Activated T-helper 2 cell treated with anti-CD3 and anti-CD28 coated beads, Interferon-gamma antibody, Interleukin-2, Interleukin-4, amounts not matched to agents 10 μg/mL and 5 μg/mL and 100 μg/mL, durations not matched to agents 14 hours and 24 hours and 36 hours (primary cell): ENCODE results near the gene METTL2B. TPM values are rescaled to one million over a fixed set of nuclear protein-coding genes. Genes with fewer than 3 reads are reported as not detected.
A peak's percentile ranks its signal among the peaks of the same experiment; 100 is the strongest.
"Not testable (repeated sequence)": the region's sequence is repeated elsewhere in the genome, so short reads cannot be mapped to it uniquely, and the experiment has no call there.

Source experiments
- DNase-seq: peaks from one replicate; pipeline ENCODE4 v3.0.0; 2021; ENCODE audit warnings: low spot score
- H3K27ac Mint-ChIP-seq: one replicate; pipeline ENCODE4 v1.8.0; 2021; ENCODE audit warnings: mixed read lengths
- H3K27me3 Mint-ChIP-seq: one replicate; pipeline ENCODE4 v1.8.0; 2021; ENCODE audit warnings: low read depth, mixed read lengths
- H3K36me3 Mint-ChIP-seq: one replicate; pipeline ENCODE4 v1.8.0; 2021; ENCODE audit warnings: low read depth, mixed read lengths
- H3K4me1 Mint-ChIP-seq: one replicate; pipeline ENCODE4 v1.8.0; 2021; ENCODE audit warnings: low read depth, mixed read lengths
- H3K4me3 Mint-ChIP-seq: one replicate; pipeline ENCODE4 v1.8.0; 2021; ENCODE audit warnings: low read depth, mild to moderate bottlenecking, moderate library complexity, mixed read lengths
- H3K9me3 Mint-ChIP-seq: one replicate; pipeline ENCODE4 v1.8.0; 2021; ENCODE audit warnings: mixed read lengths
- intact Hi-C: fragments of 100-400 bp; cut with micrococcal nuclease; formaldehyde crosslinking; loops from one replicate; pipeline ENCODE4 v1.15.1; 2023
- total RNA-seq: library from RNA; stranded (reverse); gene quantifications from 2 replicates; pipeline ENCODE4 v1.2.3, GENCODE V29; 2022

The METTL2B gene
- total RNA-seq, 1 donor from 2014 or later = 46.9 TPM

DNA sequence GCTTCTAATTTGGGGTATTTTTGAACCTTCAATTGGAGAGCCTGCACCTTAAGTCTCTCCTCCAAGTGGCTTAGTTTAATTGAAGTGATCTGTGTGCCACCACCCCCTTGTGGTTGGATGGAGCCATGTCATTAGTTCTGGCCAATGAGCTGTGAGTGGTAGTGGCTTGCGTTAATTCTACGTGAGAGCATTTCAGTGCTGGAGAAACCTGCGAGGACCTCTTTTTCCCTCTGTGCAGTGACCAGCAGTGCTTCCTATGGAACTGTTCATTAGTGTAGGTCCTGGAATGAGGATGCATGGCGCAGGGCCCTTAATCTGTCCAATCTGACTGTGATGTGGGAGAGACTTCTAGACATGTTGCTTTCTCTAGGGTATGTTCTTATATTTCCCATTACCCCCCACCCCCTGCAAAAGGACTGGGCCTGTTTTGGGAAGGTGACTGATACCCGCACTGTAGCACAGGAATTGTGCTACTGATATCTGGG lies 17.1 kb upstream of the METTL2B start:
- peak; percentile 66 for DNase-seq
- Mint-ChIP-seq H3K4me3 (peak overlapping the region; percentile 88), H3K9me3 (no peaks in the 10 kb centered on the region), H3K27me3 (no peaks in the 10 kb centered on the region), H3K36me3 (peaks cover 62% of the 10 kb centered on the region), H3K27ac (peak overlapping the region; percentile 90), H3K4me1 (peaks cover 33% of the 10 kb centered on the region)
- intact Hi-C loops = loop anchor here (1.0 to 10.0 kb wide), 6 partner anchors 8 to 605 kb away; partner anchors contain the start of genes METTL2B and RBM28

DNA sequence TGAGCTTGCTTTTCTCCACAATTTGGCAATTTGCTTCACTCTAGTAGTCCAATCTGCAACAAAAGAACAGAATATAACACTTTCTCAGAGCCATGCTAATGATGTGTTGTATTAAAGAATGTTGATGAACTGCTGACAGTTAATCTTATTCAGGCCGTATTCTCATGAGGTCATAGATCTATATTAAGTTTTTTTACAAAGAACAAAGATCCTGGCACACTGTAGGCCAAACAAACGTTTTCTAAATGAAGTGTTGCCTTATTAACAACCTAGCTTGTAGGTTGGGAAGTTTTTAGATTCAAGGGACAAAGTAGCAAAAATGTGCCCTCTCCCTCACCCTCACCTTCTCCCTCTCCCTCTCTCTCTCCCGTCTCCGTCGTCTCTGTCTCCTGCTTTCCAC lies 14.1 kb upstream of the METTL2B start:
- intact Hi-C loops = no loop called here
- no peak overlapping the region for H3K27ac Mint-ChIP-seq
- H3K27me3 Mint-ChIP-seq = no peaks in the 10 kb centered on the region
- H3K9me3 Mint-ChIP-seq = no peaks in the 10 kb centered on the region
- no peak overlapping the region for H3K4me3 Mint-ChIP-seq
- peaks cover 22% of the 10 kb centered on the region for H3K4me1 Mint-ChIP-seq
- DNase-seq = no peak
- peaks cover 56% of the 10 kb centered on the region for H3K36me3 Mint-ChIP-seq

DNA sequence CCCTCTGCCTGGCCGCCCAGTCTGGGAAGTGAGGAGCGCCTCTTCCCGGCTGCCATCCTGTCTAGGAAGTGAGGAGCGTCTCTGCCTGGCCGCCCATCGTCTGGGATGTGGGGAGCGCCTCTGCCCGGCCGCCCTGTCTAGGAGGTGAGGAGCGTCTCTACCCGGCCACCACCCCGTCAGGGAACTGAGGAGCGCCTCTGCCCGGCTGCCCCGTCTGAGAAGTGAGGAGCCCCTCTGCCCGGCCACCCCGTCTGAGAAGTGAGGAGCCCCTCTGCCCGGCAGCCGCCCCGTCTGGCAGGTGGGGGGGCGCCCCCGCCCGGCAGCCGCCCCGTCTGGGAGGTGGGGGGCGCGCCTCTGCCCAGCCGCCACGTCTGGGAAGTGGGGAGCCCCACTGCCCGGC lies 13.2 kb upstream of the METTL2B start:
- H3K4me3 Mint-ChIP-seq, DNase-seq, H3K27me3 Mint-ChIP-seq, intact Hi-C loops, H3K9me3 Mint-ChIP-seq, H3K27ac Mint-ChIP-seq: not testable (repeated sequence)
- H3K4me1 Mint-ChIP-seq = peaks cover 16% of the 10 kb centered on the region
- peaks cover 55% of the 10 kb centered on the region for H3K36me3 Mint-ChIP-seq

DNA sequence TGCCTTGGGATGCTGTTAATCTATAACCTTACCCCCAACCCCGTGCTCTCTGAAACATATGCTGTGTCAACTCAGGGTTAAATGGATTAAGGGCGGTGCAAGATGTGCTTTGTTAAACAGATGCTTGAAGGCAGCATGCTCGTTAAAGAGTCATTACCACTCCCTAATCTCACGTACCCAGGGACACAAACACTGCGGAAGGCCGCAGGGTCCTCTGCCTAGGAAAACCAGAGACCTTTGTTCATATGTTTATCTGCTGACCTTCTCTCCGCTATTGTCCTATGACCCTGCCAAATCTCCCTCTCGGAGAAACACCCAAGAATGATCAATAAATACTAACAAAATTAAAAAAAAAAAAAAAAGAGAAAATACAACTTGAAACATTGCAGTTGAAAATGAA lies 12.6 kb upstream of the METTL2B start:
- intact Hi-C loops, H3K27me3 Mint-ChIP-seq, H3K9me3 Mint-ChIP-seq, DNase-seq, H3K27ac Mint-ChIP-seq, H3K4me3 Mint-ChIP-seq: not testable (repeated sequence)
- H3K36me3 Mint-ChIP-seq = peaks cover 55% of the 10 kb centered on the region
- peaks cover 12% of the 10 kb centered on the region for H3K4me1 Mint-ChIP-seq

DNA sequence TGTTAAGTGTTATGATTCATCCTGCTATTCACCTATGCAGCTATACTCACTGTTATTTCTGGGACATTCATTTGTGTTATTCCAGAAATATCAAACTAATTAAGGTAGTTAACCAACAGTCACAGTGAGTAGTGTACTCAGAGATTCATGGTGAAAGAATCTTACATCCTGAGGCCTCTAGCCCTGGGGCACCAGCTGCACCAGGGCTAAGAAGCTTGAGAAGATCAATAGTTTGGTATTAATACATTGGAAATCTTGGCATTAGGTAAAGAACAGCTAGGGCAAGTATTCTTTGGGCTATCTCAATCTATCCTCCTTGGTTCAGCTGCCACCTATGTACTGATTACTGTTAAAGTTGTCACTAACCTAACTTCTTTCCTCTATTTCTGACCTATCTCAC lies 9.7 kb upstream of the METTL2B start:
- H3K27ac Mint-ChIP-seq, DNase-seq, H3K4me3 Mint-ChIP-seq: not testable (repeated sequence)

DNA sequence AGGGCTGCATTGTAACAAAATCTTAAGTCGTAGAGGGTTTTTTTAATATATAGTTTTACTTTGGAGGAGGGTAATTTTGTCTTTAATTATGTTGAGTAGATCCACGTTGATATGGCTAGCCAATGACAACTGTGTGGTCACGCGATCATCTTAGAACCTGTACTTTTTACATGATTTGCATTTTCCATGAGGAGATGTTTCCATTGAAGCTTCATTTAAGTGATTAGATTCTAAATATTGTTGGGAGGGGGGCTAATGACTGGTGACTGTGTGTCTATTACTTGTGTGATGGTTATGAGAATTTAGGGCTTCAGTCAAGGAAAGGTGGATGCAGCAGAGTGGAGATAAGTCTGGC lies 765 bp downstream of the METTL2B start:
- H3K27me3 Mint-ChIP-seq, DNase-seq, H3K9me3 Mint-ChIP-seq: not testable (repeated sequence)
- intact Hi-C loops = loop anchor here (2.0 kb wide), 2 partner anchors 19 to 135 kb away; partner anchors contain the start of gene RBM28
- Mint-ChIP-seq H3K27ac (peak overlapping the region; percentile 96), H3K4me1 (peaks cover 19% of the 10 kb centered on the region), H3K36me3 (peaks cover 44% of the 10 kb centered on the region), H3K4me3 (peak overlapping the region; percentile 95)

More for the DNA sequence above, 9.7 kb upstream of the METTL2B start:
- peaks cover 48% of the 10 kb centered on the region for H3K36me3 Mint-ChIP-seq
- H3K9me3 Mint-ChIP-seq, H3K4me1 Mint-ChIP-seq, intact Hi-C loops, H3K27me3 Mint-ChIP-seq: not testable (repeated sequence)

DNA sequence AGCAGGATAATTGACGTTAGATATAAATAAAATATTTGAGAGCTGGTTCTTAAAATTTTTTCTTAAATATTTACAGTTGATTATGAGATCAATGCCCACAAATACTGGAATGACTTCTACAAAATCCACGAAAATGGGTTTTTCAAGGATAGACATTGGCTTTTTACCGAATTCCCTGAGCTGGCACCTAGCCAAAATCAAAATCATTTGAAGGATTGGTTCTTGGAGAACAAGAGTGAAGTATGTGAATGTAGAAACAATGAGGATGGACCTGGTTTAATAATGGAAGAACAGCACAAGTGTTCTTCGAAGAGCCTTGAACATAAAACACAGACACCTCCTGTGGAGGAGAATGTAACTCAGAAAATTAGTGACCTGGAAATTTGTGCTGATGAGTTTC lies 2.5 kb downstream of the METTL2B start:
- intact Hi-C loops = not testable (repeated sequence)

DNA sequence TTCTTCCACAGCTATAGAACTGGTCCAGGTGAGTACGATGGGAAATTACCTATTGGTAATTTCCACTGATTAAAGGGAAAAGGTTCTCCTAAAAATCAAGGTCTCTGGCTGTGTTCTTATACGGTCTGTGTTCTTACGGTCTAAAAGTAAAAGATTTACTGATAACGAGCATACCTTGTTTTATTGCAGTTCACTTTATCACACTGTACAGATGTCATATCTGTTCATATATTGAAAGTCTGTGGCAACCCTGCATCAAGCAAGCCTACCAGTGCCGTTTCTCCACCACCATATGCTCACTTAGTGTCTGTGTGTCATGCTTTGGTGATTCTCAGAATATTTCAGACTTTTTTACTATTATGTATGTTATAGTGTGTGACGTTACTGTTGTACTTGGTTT lies 11.6 kb downstream of the METTL2B start:
- intact Hi-C loops, H3K27me3 Mint-ChIP-seq, H3K27ac Mint-ChIP-seq, H3K4me3 Mint-ChIP-seq, DNase-seq, H3K4me1 Mint-ChIP-seq, H3K9me3 Mint-ChIP-seq: not testable (repeated sequence)
- H3K36me3 Mint-ChIP-seq = peaks cover 28% of the 10 kb centered on the region

More for the DNA sequence above, 2.5 kb downstream of the METTL2B start:
- not testable (repeated sequence) for H3K9me3 Mint-ChIP-seq, H3K27ac Mint-ChIP-seq, DNase-seq, H3K27me3 Mint-ChIP-seq
- peak overlapping the region; percentile 9 for H3K4me3 Mint-ChIP-seq
- H3K36me3 Mint-ChIP-seq = peaks cover 50% of the 10 kb centered on the region
- H3K4me1 Mint-ChIP-seq = peaks cover 19% of the 10 kb centered on the region

DNA sequence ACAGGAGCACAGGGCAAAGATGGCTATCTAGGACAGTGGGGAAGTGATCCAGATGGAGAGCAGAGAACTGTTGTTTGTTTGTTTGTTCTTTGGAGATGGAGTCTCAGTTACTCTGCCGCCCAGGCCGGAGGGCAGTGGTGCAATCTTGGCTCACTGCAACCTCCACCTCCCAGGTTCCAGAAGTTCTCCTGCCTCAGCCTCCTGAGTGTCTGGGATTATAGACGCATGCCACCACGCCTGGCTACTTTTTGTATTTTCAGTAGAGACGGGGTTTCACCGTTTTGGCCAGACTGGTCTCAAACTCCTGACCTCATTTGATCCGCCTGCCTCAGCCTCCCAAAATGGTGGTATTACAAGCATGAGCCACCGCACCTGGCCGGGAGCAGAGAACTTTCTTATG lies 20.9 kb downstream of the METTL2B start:
- no peak overlapping the region for H3K27ac Mint-ChIP-seq
- no peak overlapping the region for H3K4me3 Mint-ChIP-seq
- no peak for DNase-seq
- intact Hi-C loops = no loop called here
- H3K4me1 Mint-ChIP-seq = no peaks in the 10 kb centered on the region
- H3K27me3 Mint-ChIP-seq = no peaks in the 10 kb centered on the region
- no peaks in the 10 kb centered on the region for H3K9me3 Mint-ChIP-seq
- H3K36me3 Mint-ChIP-seq = peaks cover 42% of the 10 kb centered on the region

DNA sequence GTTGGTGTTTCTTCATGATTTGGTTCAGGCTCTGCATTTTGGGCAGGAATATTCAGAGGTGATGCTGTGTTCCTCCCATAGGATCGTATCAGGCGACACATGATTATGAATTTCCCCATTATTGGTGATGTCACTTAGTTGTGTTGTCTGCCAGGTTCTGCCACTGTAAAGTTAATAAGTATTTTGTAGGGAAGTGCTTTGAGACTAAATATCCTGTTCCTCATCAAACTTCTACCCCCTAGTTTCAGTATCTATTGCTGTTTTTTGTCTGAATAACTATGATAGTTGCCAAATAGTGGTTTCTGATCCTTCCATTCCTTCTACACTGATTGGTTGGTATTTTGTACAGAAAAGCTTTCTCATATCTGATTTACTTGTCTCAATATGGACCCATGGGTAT lies 28.9 kb downstream of the METTL2B start:
- H3K9me3 Mint-ChIP-seq, DNase-seq, H3K4me1 Mint-ChIP-seq, H3K4me3 Mint-ChIP-seq, H3K27ac Mint-ChIP-seq, intact Hi-C loops, H3K27me3 Mint-ChIP-seq: not testable (repeated sequence)
- H3K36me3 Mint-ChIP-seq = peaks cover 21% of the 10 kb centered on the region

DNA sequence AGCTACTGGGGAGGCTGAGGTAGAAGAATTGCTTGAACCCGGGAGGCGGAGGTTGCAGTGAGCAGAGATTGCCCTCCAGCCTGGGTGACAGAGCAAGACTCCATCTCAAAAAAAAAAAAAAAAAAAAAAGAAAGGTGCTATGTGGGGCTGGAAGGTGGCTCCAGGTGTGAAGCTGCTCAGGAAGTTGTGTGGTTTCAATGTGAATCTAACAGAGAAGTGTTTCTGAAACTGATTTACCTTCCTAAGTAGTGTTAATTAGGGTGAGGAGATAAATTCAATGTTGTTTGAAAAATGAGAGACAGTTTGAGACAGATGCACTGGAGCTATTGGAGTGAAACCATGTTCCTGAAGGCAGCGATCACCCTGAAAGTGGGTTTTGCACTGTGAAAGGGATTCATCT lies 30.3 kb downstream of the METTL2B start:
- H3K4me3 Mint-ChIP-seq, H3K27ac Mint-ChIP-seq, H3K9me3 Mint-ChIP-seq, H3K4me1 Mint-ChIP-seq, H3K27me3 Mint-ChIP-seq, intact Hi-C loops, DNase-seq: not testable (repeated sequence)
- H3K36me3 Mint-ChIP-seq = peaks cover 10% of the 10 kb centered on the region

DNA sequence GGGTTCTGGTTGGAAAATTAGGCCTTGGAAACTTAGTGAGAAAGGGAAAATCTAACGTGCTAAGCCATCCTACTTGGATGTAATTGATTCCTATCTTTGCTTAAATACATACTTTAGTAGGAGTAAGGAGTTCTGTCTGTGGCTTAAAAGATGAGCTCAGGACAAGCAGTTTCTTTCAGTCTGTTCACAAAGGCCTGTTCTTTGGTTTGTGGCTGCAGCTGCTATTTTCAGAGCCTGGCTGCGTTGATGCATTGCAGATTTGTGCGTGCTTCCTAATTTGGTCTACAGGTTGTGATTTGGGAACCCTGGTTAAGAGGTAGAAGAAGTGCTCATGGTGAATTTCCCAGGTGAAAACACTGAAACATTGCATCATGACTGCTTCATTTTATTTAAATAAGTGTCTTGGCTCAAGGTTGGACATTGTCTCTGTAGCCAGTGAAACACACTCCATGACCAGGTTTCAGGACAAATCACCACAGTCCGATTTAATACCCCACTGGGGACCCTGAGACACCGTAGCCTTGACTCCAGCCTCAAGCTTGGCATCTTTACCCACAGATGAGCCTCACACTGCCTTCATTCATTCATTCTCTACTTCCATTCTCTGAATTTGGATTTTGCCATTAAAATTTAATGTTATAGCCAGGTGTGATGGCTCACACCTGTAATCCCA lies 30.9 kb downstream of the METTL2B start:
- H3K4me1 Mint-ChIP-seq, H3K36me3 Mint-ChIP-seq, H3K9me3 Mint-ChIP-seq, H3K27me3 Mint-ChIP-seq, intact Hi-C loops, DNase-seq, H3K4me3 Mint-ChIP-seq, H3K27ac Mint-ChIP-seq: not testable (repeated sequence)

DNA sequence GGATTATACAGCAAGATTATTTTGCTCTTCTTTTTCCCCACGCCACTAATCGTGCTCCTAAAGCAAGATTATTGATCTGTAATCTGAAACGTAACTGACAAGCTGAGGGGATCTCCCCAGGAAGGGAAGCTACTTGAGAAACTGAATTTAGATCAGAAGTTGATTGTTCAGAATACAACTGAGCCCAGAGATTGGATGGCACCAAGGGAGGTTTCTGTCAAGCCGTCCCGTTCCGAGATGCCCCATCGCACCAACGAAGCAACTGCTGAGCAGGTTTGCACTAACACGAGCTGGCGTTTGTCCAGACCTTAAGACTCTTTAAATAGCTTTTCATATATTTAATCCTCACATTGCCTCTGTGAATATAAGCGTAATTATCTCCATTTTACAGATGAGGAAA lies 35.1 kb downstream of the METTL2B start:
- H3K27ac Mint-ChIP-seq = not testable (repeated sequence)

More for the DNA sequence above, 35.1 kb downstream of the METTL2B start:
- H3K9me3 Mint-ChIP-seq, DNase-seq, H3K4me3 Mint-ChIP-seq, H3K27me3 Mint-ChIP-seq, intact Hi-C loops, H3K36me3 Mint-ChIP-seq, H3K4me1 Mint-ChIP-seq: not testable (repeated sequence)
